Raji (cell line): ENCODE data around the gene INHBC.
A peak's percentile ranks its signal among the peaks of the same experiment; 100 is the strongest.

ENCODE experiments used
- POLR2A ChIP-seq: IDR thresholded peaks from 2 replicates; pipeline ENCODE4 v1.6.1; 2011; ENCODE audit warnings: low read depth, low read length, control low read depth; ENCODE audit not compliant: insufficient read depth

The INHBC gene

GRCh38 chr12:57451233-57451778 lies 16.7 kb downstream of the INHBC start:
- no peak for TF ChIP-seq POLR2A

- TF ChIP-seq POLR2A = no peak
Measured at GRCh38 chr12:57452181-57452936, 17.8 kb downstream of the INHBC start.

- no peak for TF ChIP-seq POLR2A
Measured at GRCh38 chr12:57452937-57453509, 18.4 kb downstream of the INHBC start.

- no peak for TF ChIP-seq POLR2A
Measured at GRCh38 chr12:57454213-57454565, 19.6 kb downstream of the INHBC start.

- TF ChIP-seq POLR2A = no peak; the same call in 1 of the 2 replicates
Measured at GRCh38 chr12:57454566-57455373, 20.2 kb downstream of the INHBC start, which contains the start of gene INHBE. TSS of gene INHBE (plus strand) at chr12:57455307. CDS start at chr12:57455537, 230 bp downstream.

- no peak for TF ChIP-seq POLR2A
Measured at GRCh38 chr12:57455374-57456144, 21.0 kb downstream of the INHBC start.

- TF ChIP-seq POLR2A = peak; percentile 66
Measured at GRCh38 chr12:57456145-57456700, 21.6 kb downstream of the INHBC start.

GRCh38 chr12:57456737-57457490 lies 22.3 kb downstream of the INHBC start:
- no peak for TF ChIP-seq POLR2A

GRCh38 chr12:57458665-57459054 lies 24.1 kb downstream of the INHBC start:
- peak; percentile 78; the same call in 1 of the 2 replicates for TF ChIP-seq POLR2A

- peak; percentile 46 for TF ChIP-seq POLR2A
Measured at GRCh38 chr12:57459055-57459749, 24.6 kb downstream of the INHBC start.

GRCh38 chr12:57459750-57460467 lies 25.3 kb downstream of the INHBC start, which contains the start of gene GLI1:
TSS of gene GLI1 (plus strand) at chr12:57459785. CDS start at chr12:57463692, 3,907 bp downstream.
- no peak for TF ChIP-seq POLR2A

GRCh38 chr12:57460468-57460784 lies 25.8 kb downstream of the INHBC start:
- no peak for TF ChIP-seq POLR2A
